22Rv1 (cell line): ENCODE data around the gene B4GALT7.

ENCODE experiments used
- H3K27ac ChIP-seq: fragments of 450-650 bp; 2 replicates; pipeline ENCODE4 v1.5.1; 2017
- CTCF ChIP-seq: fragments of 450-650 bp; IDR thresholded peaks from 2 replicates; pipeline ENCODE4 v1.5.1; 2017; ENCODE audit warnings: mild to moderate bottlenecking
- ZFX ChIP-seq: fragments of 450-650 bp; IDR thresholded peaks from 2 replicates; pipeline ENCODE4 v1.6.1; 2017; ENCODE audit warnings: antibody characterized with exemption, borderline replicate concordance

B4GALT7 gene

GRCh38 chr5:177593511-177593910 is 6.4 kb upstream of the B4GALT7 start:
- no peak overlapping the region for H3K27ac ChIP-seq
- TF ChIP-seq CTCF (no peak), ZFX (no peak)

GRCh38 chr5:177594071-177594470 is 5.9 kb upstream of the B4GALT7 start:
- no peak overlapping the region for H3K27ac ChIP-seq
- TF ChIP-seq ZFX (no peak), CTCF (no peak)

GRCh38 chr5:177595026-177595585 is 4.8 kb upstream of the B4GALT7 start:
- TF ChIP-seq CTCF (no peak), ZFX (no peak)
- H3K27ac ChIP-seq, result no peak overlapping the region

GRCh38 chr5:177595991-177596774 is 3.7 kb upstream of the B4GALT7 start:
- TF ChIP-seq ZFX, result no peak
- TF ChIP-seq CTCF, result no peak
- no peak overlapping the region for H3K27ac ChIP-seq

GRCh38 chr5:177596775-177597238 is 3.1 kb upstream of the B4GALT7 start:
- no peak overlapping the region for H3K27ac ChIP-seq
- TF ChIP-seq CTCF, result no peak
- TF ChIP-seq ZFX, result no peak

GRCh38 chr5:177598477-177598876 is 1.5 kb upstream of the B4GALT7 start:
- TF ChIP-seq CTCF (no peak), ZFX (no peak)
- no peak overlapping the region for H3K27ac ChIP-seq

- peak overlapping the region; percentile 69 for H3K27ac ChIP-seq
- no peak for TF ChIP-seq ZFX
- TF ChIP-seq CTCF, result no peak
Measured at GRCh38 chr5:177600508-177601018, 631 bp downstream of the B4GALT7 start.
